GM23248 (cell line): ENCODE measurements around the gene CEACAM3.

Source experiments
- EZH2 ChIP-seq: fragments of 200-600 bp; sonication (generic); IDR thresholded peaks from 2 replicates; pipeline ENCODE4 v1.6.1; 2018; ENCODE audit warnings: antibody characterized with exemption, mild to moderate bottlenecking; ENCODE audit not compliant: insufficient read depth, poor library complexity, severe bottlenecking
- EZH2phosphoT487 ChIP-seq: fragments of 200-600 bp; sonication (generic); IDR thresholded peaks from 2 replicates; pipeline ENCODE4 v1.6.1; 2018; ENCODE audit warnings: antibody characterized with exemption, moderate library complexity, mild to moderate bottlenecking, low read depth; ENCODE audit not compliant: insufficient read depth

DNA sequence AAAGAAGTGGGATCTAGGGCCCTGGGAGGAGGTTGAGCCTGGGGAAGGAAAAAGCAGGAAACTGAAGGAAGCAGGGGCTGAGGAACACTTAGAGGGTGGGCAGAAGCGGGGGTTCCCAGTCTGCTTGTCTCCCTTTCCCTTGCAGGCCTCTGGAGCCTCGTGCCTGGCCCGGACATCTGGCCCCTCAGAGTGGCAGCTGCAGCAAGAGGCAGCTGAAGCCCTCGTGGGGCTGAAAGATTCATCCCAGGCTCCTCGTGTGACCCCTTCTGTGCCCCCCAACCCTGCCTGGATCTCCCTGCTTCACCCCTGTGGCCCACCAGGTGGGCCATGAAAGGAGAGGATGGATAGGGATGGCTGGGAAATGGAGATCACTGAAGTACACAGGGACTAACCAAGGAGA lies 54.0 kb downstream of the CEACAM3 start:
- TF ChIP-seq EZH2 (no peak), EZH2phosphoT487 (no peak)
